GF-D8 (cell line): Measurements from ENCODE around the gene SPHK2.
"Not testable (repeated sequence)": the region's sequence is repeated elsewhere in the genome, so short reads cannot be mapped to it uniquely, and the experiment has no call there.

Experiments
- DNase-seq: peaks from one replicate; lab custom pipeline; 2025; lab: John Stamatoyannopoulos, UW

The SPHK2 gene

DNA sequence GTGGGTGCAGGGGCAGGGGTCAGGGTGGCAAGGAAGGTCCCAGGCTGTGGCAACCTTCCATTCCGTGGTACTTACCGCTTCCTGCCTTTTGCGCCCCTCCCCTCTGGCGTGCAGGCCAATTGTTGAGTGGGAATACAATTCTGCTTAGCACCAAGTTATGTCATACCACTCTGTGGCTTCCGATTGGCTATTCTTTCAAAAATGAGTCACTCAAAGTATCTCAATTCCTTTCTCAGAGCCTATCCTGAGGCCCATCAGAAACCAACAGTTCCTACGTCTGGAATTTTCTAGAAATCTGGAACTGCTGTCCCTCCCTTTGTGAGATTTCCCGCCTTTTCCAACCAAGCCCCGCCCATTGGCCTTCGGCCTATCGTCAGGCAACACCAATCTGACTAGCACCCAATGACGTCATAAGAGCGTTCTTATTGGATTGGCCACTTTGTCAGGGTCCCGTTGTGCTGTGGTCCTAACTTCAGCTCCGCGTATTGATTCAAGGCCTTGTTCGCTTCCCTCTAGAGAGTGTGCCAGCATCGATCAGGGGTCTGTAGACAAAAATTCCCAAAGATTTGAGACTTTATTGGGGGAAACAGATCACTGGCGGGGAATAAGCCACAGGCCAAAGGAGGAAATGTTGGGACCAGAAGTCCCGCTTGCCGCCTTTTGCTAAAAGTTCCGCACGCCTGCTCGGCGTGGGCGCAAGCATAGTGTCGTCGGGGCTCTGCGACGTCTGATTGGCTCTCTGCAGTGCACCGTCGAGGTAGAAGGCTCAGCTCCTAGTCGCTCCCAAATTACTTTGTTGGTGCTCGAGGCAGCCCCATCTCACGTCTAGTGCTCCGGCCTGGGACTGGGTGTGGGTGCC is 41.8 kb downstream of the SPHK2 start:
- no peak for DNase-seq

DNA sequence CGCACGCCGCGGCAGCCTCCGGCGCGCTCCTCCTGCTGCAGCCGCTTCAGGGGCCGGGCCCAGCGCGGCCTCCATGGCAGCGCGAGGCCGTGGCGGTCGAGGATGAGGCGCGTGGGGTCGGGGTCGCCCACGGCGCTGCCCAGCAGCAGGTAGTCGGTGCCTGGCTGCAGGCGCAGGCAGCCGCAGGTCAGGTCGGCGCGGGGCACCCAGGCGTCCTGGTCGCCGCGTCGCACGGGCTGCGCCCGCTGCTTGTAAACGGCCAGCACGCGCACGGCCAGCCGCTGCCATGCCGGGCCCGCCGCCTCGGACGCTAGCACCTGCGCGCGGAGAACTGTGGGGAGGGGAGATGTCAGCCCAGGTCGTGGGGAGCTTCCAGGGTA is 42.4 kb downstream of the SPHK2 start:
- DNase-seq = no peak

DNA sequence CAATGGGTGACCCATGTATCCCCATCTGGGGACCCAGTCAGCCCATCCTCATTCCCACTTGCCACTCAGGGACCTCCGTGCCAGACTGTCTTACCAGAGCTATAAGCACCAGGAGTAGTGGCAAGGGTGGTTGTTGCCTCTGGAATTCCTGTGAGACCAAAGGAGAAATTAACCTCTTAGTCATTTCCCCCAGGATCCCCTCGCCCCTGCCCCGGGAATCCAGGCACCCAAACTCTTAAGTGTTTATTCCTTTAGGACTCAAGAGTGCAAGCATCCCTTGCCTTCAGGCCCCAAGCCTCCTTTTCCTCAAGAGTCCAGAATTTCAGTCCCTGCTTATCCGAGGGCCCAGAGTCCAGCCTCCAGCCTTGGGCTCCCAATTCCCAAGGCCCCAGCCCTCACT is 44.4 kb downstream of the SPHK2 start:
- DNase-seq = no peak

DNA sequence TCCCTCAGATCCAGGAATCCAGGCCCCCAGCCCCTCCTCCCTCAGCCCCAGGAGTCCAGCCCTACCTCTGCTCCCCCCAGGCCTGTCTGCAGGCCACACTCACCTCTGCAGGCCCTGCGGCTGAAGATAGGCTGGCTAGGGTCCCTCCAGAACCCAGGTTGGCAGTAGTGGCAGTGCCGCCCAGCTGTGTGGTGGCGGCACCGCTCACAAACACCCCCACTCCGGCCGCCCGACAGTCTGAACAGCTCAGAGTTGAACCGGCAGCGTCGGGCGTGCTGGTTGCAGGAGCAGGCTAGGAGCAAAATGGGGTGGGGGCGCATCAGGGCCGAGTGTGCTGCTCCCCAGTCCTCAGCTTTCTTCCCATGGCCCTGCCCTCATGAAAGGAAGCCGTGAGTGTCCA is 45.2 kb downstream of the SPHK2 start:
- no peak for DNase-seq

DNA sequence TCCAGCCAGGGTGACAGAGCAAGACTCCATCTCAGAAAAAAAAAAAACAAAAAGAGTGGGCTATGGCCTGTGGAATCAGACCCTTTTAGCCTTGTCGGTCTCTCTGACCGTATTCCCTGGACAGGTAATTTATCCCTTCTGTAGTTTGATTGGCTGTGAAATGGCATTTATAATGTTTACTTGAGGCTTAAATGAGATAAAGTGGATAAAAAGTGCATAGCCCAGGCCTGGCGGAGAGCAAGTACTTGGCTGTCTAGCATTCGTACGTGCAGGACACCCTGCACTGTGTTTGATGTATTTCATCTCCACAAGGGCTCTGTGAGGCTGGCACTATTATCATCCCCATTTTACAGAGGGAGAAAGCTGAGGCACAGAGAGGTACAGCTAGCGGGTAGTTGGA is 46.5 kb downstream of the SPHK2 start:
- DNase-seq = no peak

DNA sequence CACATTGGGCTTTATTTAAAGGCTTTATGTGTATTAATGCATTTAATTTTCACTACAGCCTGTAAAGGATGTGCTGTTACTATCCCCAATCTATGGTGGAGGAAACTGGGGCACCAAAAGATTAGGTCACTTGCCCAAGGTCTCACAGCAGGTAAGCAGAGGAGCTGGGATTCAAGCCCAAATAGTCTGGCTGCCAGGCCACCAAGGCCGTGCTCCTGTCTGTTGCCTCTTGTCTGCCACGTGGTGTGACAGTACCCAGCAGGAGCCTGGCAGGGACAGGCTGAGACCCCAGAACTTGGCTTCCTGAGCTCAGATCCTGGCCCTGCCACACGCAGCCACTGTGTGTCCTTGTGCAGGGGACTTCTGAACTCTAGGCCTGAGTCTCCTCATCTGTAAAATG is 49.0 kb downstream of the SPHK2 start:
- DNase-seq = no peak

DNA sequence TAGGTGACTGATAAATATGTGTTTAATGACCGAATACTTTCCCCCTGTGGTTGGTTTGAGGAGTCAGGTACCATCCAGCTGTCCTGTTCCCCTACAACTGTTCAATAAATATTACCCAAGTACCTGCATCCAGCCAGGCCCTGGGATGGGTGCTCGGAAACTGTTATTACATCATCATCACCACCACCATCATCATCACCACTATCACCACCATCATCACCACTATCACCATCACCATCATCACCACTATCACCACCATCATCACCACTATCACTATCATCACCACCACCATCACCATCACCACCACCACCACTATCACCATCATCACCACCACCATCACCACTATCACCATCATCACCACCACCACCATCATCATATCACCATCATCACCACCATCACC is 49.5 kb downstream of the SPHK2 start:
- no peak for DNase-seq

DNA sequence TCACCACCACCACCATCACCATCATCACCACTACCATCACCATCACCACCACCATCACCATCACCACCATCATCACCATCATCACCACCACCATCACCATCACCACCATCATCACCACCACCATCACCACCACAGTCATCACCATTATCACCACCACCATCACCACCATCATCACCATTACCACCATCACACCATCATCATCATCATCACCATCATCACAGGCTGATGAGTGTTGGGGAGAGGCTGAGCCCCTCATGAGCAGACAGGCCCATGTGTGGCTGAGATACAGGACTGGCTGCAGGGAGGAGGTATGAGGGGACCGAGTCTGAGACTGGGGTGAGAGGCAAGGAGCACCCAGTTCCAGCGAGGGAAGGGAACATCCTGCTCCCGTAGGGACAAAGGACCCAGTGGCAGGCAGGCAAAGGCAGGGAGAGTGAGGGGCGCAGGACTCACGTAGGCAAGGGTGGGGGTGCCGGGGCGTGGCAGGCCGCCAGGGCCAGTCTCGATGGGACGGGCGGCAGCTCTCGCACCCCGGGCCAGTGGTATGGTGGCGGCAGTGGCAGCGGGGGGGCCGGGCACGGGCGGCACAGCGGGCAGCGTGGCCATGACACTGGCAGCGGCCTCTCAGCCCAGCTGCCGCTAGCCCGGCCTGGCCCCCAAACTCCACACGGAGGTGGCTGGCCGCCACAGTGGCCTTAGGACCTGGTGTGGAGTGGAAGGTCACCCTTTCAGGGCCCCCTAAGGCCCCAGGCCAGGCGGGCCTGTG is 50.8 kb downstream of the SPHK2 start:
- no peak for DNase-seq

DNA sequence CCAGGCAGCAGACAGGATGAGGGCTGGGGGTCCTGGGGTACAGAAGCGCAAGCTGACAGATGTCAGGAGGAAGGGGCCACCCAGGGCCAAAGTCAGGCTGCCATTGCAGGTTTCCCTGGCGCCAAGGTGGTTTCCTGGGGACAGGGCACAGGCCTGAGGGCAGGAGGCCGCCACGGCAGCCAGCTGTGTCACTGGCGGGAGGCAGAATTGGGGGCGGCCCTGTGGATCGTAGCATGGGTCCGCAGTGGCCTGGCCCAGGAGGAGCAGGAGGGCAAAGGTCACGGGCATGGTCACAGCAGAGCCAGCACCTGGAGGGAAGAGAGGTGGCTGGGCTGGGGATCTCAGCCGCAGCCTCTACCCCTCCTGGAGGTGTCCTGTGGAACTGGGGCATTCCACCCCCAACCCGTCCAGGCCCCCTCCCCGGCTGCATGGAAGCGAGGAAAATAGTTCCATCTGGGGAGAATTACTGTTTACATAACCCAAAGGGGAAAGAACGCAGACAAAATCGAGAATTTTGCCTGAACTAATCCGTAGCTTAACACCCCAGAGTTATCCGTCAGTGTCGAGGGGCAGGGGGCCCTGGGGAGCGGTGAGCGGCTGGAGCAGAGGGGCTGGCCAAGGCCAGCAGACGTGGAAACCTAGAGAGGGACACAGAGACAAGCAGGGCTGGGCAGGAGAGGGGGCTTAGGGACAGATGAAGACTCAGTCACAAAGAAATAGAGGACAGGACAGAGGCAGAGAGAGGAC is 51.6 kb downstream of the SPHK2 start:
- DNase-seq = no peak

DNA sequence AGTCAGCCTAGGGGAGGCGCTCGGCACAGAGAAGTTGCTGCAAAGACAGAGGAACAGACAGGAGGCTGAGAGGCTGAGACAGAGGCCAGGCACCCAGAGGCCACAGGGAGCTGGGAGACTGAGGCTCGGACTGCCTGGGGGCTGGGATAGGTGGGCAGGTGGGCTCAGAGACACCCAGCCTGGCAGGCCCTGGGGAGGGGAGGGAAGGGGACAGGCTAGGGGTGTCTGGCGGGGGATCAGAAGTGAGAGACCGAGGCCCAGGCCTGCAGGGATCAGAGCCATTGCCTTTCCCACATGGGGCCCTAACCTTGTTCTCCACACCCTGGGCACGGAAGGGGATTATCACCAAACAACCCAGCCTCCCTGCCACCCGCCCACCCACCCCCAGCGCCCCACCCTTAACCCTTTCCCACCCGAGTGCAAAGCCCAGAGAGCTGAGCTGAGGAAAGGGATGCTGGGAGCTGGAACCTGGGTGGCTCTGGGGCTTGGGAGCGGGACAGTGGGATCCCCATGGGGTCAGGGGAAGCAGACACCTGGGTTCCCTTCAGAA is 52.2 kb downstream of the SPHK2 start:
- no peak for DNase-seq

DNA sequence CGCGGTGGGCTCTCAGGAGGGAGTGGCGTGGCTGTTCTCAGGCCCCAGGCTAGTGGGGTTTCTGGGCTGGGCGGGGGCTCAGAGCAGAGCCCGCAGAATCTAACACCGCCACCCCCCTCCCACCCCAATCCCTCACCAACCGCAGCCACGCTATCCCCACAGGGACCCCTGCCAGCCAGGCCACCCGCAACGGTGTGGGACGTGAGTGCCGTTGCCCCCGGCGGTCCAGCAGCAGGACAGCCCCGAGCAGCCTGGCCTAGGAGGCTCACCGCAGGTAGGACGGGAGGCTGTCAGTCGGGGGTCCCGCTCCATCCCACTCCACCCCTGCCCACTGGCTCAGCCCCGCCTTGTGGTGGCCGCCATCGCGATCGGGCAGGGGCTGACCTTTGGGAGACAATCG is 53.7 kb downstream of the SPHK2 start, which contains the start of gene NTN5:
NTN5 (minus strand) TSS at position 24 of the 400 bp plus-strand sequence. CDS start 2,031 bp downstream, outside the sequence.
- DNase-seq = no peak

DNA sequence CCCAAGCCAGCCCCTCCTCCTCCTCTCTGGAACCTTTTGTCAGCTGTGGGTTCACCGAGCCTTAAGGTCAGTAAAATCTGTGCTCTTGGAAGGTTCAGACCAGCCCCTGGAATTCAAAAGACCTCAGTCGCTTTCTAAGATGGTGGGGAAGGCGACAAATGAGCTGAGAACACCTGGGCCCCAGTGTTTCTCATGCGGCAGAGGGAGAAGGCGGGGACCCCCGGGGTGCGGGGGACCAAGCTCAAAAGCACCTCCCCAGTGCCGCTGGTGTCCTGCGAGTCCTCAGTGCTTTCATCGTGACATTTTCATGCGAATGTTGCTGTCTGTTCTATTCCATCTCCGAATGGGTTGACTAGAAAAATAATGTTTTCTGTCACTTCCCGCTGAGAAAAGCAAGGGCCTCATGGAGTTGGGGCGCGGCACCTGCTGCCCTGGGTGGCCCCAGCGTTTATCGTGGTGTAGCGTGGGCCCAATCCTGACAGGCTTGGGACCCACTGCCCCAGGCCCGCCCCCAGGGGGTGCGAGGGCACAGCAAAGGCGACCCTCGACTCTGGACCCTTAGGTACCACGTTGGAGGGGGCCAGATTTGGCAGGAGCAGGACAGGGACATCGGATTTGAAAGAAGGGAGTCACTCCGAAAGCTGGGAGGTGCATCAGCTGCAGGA is 54.3 kb downstream of the SPHK2 start:
- DNase-seq = no peak

DNA sequence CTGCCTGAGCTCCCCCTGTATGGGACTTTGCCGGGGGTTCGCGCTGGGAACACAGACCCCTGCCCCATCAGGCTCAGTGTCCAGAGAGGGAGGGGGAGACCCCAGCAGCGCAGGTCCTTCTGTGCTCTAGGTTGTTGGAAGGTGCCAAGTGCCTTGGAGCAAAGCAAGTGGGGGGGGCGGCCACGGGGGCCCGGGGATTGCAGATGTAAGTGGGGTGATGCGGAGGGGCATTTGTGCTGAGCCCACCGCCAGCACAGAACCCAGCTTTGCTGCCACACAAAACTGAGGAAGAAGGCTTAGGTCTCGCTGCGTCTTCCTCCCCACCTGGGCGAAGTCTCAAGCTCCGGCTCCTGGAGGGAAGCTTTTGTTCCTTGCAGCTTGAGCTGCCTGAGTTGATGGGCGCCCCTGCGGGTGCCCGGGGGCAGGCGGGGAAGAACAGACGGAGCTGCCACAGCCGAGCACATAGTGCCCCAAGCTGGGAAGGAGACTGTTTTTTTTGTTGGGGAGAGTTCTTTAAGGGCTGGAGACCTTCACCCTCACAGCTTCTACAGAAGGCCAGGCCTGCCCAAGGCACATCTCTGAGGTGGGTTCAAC is 55.0 kb downstream of the SPHK2 start:
- no peak for DNase-seq

DNA sequence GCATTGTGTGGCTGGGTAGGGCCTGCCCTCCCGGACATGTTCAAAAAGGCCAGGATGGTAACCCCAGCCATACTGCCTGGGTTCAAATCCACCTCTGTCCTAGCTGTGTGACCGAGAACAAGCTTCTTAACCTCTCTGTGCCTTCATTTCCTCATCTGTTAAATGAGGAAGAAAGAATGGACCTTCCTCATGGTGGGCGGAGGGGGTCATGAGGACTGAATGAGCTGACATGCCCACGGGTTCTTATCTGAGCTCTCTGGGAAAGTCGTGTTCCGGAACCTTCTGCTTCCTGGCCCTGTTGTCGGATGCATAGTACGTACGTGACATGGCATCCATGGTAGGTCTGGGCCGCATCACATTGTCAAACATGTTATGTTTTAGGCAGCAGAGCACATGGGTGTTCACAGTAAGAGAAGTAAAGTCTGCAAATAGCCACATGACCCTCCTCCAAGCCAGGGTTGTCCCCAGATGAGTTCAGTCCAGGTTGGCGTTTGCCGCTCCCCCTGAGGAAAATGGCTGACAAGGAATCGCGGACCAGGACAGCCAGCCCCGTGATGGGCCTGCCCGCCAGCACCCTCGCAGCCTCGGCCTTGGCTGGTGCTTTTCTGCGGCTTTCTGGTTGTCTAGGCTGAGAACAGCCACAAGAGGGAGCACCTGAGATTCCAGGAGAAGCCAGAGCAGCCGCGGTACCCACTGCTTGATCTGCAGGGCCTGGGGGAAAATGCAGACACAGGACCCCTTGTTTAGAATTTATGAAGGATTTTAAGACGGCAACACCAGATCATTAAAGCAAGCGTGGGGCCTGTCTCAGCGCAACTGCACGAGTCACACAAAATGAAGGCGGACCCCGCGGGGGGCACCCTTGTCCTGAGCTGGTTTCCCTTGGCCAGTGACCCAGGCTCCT is 55.9 kb downstream of the SPHK2 start:
- DNase-seq = peak; percentile 2

DNA sequence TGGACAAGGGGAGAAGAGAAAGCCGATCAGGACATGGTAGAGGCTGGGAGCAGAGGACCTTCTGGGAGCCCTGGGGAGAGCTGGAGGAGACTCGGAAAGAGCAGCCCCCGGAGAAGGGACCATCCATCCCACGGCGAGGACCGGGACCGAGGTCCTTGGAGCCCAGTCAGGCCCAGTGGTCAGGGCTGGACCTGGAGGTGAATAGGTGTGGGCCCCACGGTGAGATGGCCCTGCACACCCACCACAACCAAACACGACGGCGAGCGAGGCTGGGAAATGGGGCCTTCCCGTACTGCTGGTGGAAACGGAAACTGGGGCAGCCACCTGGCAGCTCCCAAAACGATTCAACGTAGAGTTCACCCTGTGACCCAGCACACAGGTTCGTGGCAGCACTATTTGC is 57.2 kb downstream of the SPHK2 start:
- no peak for DNase-seq

DNA sequence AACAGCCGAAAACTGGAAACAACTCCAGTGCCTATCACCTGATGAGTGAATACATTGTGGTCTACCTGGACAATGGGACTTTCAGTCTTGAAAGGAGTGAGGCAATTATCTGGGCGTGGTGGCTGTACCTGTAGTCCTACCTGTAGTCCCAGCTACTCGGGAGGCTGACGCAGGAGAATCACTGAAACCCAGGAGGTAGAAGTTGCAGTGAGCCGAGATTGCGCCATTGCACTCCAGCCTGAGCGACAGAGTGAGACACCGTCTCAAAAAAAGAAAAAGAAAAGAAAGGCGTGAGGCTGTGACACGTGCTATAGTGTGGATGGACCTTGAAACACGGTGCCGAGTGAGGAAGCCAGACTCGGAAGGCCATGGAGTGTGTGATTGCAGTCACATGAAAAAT is 57.6 kb downstream of the SPHK2 start:
- DNase-seq = no peak

DNA sequence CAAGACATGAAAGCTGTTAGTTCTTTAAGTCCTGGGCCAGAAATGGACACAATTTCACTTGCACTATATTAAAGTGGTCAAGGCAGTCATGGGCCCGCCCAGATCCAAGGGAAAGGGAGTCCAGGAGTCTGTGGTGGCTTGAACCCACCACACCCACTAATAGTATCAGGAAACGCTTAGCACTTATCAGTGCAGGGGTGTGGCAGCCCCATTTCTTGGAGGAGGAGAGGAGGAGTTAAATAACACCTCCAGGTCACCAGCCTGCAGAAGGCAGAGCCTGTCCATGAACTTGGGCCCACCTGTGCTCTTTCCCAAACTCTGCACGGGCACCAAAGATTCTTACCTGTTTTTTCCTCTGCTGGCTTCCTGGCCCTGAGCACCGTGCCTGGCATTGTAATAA is 58.9 kb downstream of the SPHK2 start:
- no peak for DNase-seq

DNA sequence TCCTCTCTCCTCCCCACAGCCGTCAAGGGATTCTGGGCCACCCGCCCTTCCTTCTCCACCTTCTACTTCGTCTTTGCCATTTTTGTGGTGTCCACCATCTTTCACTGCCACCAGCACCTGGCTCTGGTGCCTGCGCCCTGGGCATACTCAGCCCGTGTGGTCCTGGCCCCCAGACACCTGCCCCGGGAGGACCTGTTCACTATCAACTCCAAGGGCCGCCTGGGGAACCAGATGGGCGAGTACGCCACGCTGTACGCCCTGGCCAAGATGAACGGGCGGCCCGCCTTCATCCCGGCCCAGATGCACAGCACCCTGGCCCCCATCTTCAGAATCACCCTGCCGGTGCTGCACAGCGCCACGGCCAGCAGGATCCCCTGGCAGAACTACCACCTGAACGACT is 60.7 kb downstream of the SPHK2 start:
- DNase-seq = not testable (repeated sequence)
